Epithelial cell of proximal tubule (primary cell): Measurements from ENCODE around the gene BCL2L2. TPM values are rescaled to one million over a fixed set of nuclear protein-coding genes. Genes with fewer than 3 reads are reported as not detected.

ENCODE experiments used
- DNase-seq: peaks from one replicate; pipeline ENCODE4 v3.0.0-alpha.2; 2011; ENCODE audit warnings: low read depth
- H3K4me3 ChIP-seq: 2 replicates; pipeline ENCODE4 v1.5.1; 2011; ENCODE audit warnings: low read depth, mild to moderate bottlenecking, low read length
- CTCF ChIP-seq: conservative IDR thresholded peaks from 2 replicates; pipeline ENCODE4 v1.5.1; 2012; ENCODE audit warnings: low read depth, mild to moderate bottlenecking, low read length
- total RNA-seq: library from RNA; depleted of rRNA; stranded (reverse); fragments of >200 nt; gene quantifications from 2 replicates; pipeline ENCODE4 v1.2.3, GENCODE V29; 2015

BCL2L2 gene
- total RNA-seq, 1 donor from 2014 or later = 10.7 TPM

- DNase-seq = no peak
- TF ChIP-seq CTCF = no peak
- no peak overlapping the region for H3K4me3 ChIP-seq
Observed at GRCh38 chr14:23354990-23355389, 48.4 kb downstream of the BCL2L2 start.

GRCh38 chr14:23355871-23356435, 49.3 kb downstream of the BCL2L2 start:
- no peak overlapping the region for H3K4me3 ChIP-seq
- no peak for DNase-seq
- no peak for TF ChIP-seq CTCF

- no peak for TF ChIP-seq CTCF
- DNase-seq = no peak
- H3K4me3 ChIP-seq = no peak overlapping the region
Observed at GRCh38 chr14:23356662-23357061, 50.0 kb downstream of the BCL2L2 start.

GRCh38 chr14:23357261-23357660, 50.6 kb downstream of the BCL2L2 start:
- no peak for DNase-seq
- no peak overlapping the region for H3K4me3 ChIP-seq
- TF ChIP-seq CTCF = no peak

- DNase-seq = no peak
- H3K4me3 ChIP-seq = no peak overlapping the region
Observed at GRCh38 chr14:23358042-23358441, 51.4 kb downstream of the BCL2L2 start.

GRCh38 chr14:23358553-23359166, 52.0 kb downstream of the BCL2L2 start:
- H3K4me3 ChIP-seq = no peak overlapping the region
- TF ChIP-seq CTCF = no peak
- no peak for DNase-seq

More at GRCh38 chr14:23358042-23358441, 51.4 kb downstream of the BCL2L2 start:
- no peak for TF ChIP-seq CTCF

GRCh38 chr14:23359167-23359626, 52.6 kb downstream of the BCL2L2 start:
- no peak for TF ChIP-seq CTCF
- DNase-seq = no peak
- no peak overlapping the region for H3K4me3 ChIP-seq
